CD1c-positive myeloid dendritic cell (primary cell): ENCODE data around the gene CLIP3.
A peak's percentile ranks its signal among the peaks of the same experiment; 100 is the strongest.
"Not testable (repeated sequence)": the region's sequence is repeated elsewhere in the genome, so short reads cannot be mapped to it uniquely, and the experiment has no call there.

Experiments used
- DNase-seq: peaks from one replicate; pipeline ENCODE4 v3.0.0-alpha.2; 2016; ENCODE audit errors: extremely low spot score

Gene CLIP3

GRCh38 chr19:36047835-36048234, 15.2 kb upstream of the CLIP3 start:
- DNase-seq, result no peak

- DNase-seq, result no peak
Observed at GRCh38 chr19:36046443-36047050, 13.9 kb upstream of the CLIP3 start.

- DNase-seq, result no peak
Observed at GRCh38 chr19:36043952-36044351, 11.3 kb upstream of the CLIP3 start.

- DNase-seq, result peak; percentile 23
Observed at GRCh38 chr19:36041831-36042230, 9.2 kb upstream of the CLIP3 start.

- not testable (repeated sequence) for DNase-seq
Observed at GRCh38 chr19:36041092-36041491, 8.4 kb upstream of the CLIP3 start.

GRCh38 chr19:36040495-36040894, 7.8 kb upstream of the CLIP3 start:
- no peak for DNase-seq

GRCh38 chr19:36031308-36031707, 1.4 kb downstream of the CLIP3 start:
- no peak for DNase-seq

- no peak for DNase-seq
Observed at GRCh38 chr19:36030264-36031148, 2.2 kb downstream of the CLIP3 start.

GRCh38 chr19:36028313-36029041, 4.2 kb downstream of the CLIP3 start:
- DNase-seq, result no peak

GRCh38 chr19:36027696-36028095, 5.0 kb downstream of the CLIP3 start:
- no peak for DNase-seq

- DNase-seq, result no peak
Observed at GRCh38 chr19:36026091-36026876, 6.4 kb downstream of the CLIP3 start.

GRCh38 chr19:36025541-36025940, 7.1 kb downstream of the CLIP3 start:
- no peak for DNase-seq

GRCh38 chr19:36023432-36023831, 9.2 kb downstream of the CLIP3 start:
- DNase-seq, result no peak

GRCh38 chr19:36019061-36019670, 13.5 kb downstream of the CLIP3 start:
- DNase-seq, result no peak

- DNase-seq, result peak; percentile 100
Observed at GRCh38 chr19:36014012-36014924, 18.4 kb downstream of the CLIP3 start, which contains the start of gene ALKBH6. Gene ALKBH6, minus strand, starts transcription at chr19:36014213. Its CDS starts 816 bp downstream, at chr19:36013397.

- DNase-seq, result no peak
Observed at GRCh38 chr19:36013280-36014011, 19.2 kb downstream of the CLIP3 start.

- no peak for DNase-seq
Observed at GRCh38 chr19:36010402-36010801, 22.3 kb downstream of the CLIP3 start.

GRCh38 chr19:36009633-36010379, 22.9 kb downstream of the CLIP3 start:
- DNase-seq, result no peak

- peak; percentile 75 for DNase-seq
Observed at GRCh38 chr19:36009220-36009619, 23.5 kb downstream of the CLIP3 start.
